WTC11 (cell line): ENCODE results near the gene S100A5. TPM values are rescaled to one million over a fixed set of nuclear protein-coding genes. Genes with fewer than 3 reads are reported as not detected.

Experiments used
- ATF1 ChIP-seq: sonication (generic); formaldehyde crosslinking; IDR thresholded peaks from 2 replicates; pipeline ENCODE4 v1.8.1; 2023; ENCODE audit warnings: mild to moderate bottlenecking, moderate library complexity, missing genetic modification reagents
- ATF2 ChIP-seq: sonication (generic); formaldehyde crosslinking; IDR thresholded peaks from 2 replicates; pipeline ENCODE4 v1.8.1; 2022; ENCODE audit warnings: low read depth, missing genetic modification reagents, borderline replicate concordance
- CREB1 ChIP-seq: sonication (generic); formaldehyde crosslinking; IDR thresholded peaks from 2 replicates; pipeline ENCODE4 v1.8.0; 2023; ENCODE audit warnings: mild to moderate bottlenecking, missing genetic modification reagents
- CREM ChIP-seq: sonication (generic); formaldehyde crosslinking; IDR thresholded peaks from 2 replicates; pipeline ENCODE4 v1.8.1; 2022; ENCODE audit warnings: mild to moderate bottlenecking, missing genetic modification reagents, moderate library complexity
- EMX1 ChIP-seq: fragments of 250-450 bp; sonication (Bioruptor Pico); IDR thresholded peaks from 2 replicates; pipeline ENCODE4 v1.8.0; 2021; ENCODE audit warnings: mild to moderate bottlenecking
- ERG ChIP-seq: fragments of 250-450 bp; sonication (Bioruptor Pico); IDR thresholded peaks from 2 replicates; pipeline ENCODE4 v1.8.0; 2021; ENCODE audit warnings: mild to moderate bottlenecking
- FOXJ3 ChIP-seq: sonication (generic); formaldehyde crosslinking; IDR thresholded peaks from 2 replicates; pipeline ENCODE4 v1.9.0; 2021; ENCODE audit warnings: missing genetic modification reagents, mild to moderate bottlenecking, borderline replicate concordance
- FOXP1 ChIP-seq: sonication (generic); formaldehyde crosslinking; IDR thresholded peaks from 2 replicates; pipeline ENCODE4 v1.8.0; 2022; ENCODE audit warnings: missing genetic modification reagents, mild to moderate bottlenecking, moderate library complexity, borderline replicate concordance
- FOXP4 ChIP-seq: sonication (generic); formaldehyde crosslinking; IDR thresholded peaks from 2 replicates; pipeline ENCODE4 v1.8.0; 2022; ENCODE audit warnings: mild to moderate bottlenecking, missing genetic modification reagents
- GABPB1 ChIP-seq: sonication (generic); formaldehyde crosslinking; IDR thresholded peaks from 2 replicates; pipeline ENCODE4 v1.8.1; 2023; ENCODE audit warnings: mild to moderate bottlenecking, missing genetic modification reagents
- GRHL2 ChIP-seq: fragments of 250-450 bp; sonication (Bioruptor Pico); IDR thresholded peaks from 2 replicates; pipeline ENCODE4 v1.8.0; 2022; ENCODE audit warnings: mild to moderate bottlenecking, moderate library complexity; ENCODE audit not compliant: insufficient replicate concordance, severe bottlenecking
- IRF2 ChIP-seq: sonication (generic); formaldehyde crosslinking; IDR thresholded peaks from 2 replicates; pipeline ENCODE4 v1.8.0; 2022; ENCODE audit warnings: low read depth, missing genetic modification reagents, borderline replicate concordance
- JUN ChIP-seq: sonication (generic); formaldehyde crosslinking; IDR thresholded peaks from 2 replicates; pipeline ENCODE4 v1.8.0; 2023; ENCODE audit warnings: mild to moderate bottlenecking, missing genetic modification reagents
- MAX ChIP-seq: sonication (generic); formaldehyde crosslinking; IDR thresholded peaks from 2 replicates; pipeline ENCODE4 v1.8.0; 2022; ENCODE audit warnings: mild to moderate bottlenecking, missing genetic modification reagents
- MXD4 ChIP-seq: fragments of 250-450 bp; sonication (Bioruptor Pico); IDR thresholded peaks from 2 replicates; pipeline ENCODE4 v1.8.0; 2021; ENCODE audit warnings: mild to moderate bottlenecking, moderate library complexity, borderline replicate concordance
- PREB ChIP-seq: sonication (generic); formaldehyde crosslinking; IDR thresholded peaks from 2 replicates; pipeline ENCODE4 v1.8.1; 2022; ENCODE audit warnings: mild to moderate bottlenecking, missing genetic modification reagents, moderate library complexity, borderline replicate concordance
- RORB ChIP-seq: fragments of 250-450 bp; sonication (Bioruptor Pico); IDR thresholded peaks from 2 replicates; pipeline ENCODE4 v1.9.0; 2021; ENCODE audit warnings: mild to moderate bottlenecking
- TCF7 ChIP-seq: sonication (generic); formaldehyde crosslinking; IDR thresholded peaks from 2 replicates; pipeline ENCODE4 v1.8.0; 2022; ENCODE audit warnings: mild to moderate bottlenecking, low read depth, missing genetic modification reagents, moderate library complexity
- TEAD1 ChIP-seq: sonication (generic); formaldehyde crosslinking; IDR thresholded peaks from 2 replicates; pipeline ENCODE4 v1.8.0; 2022; ENCODE audit warnings: mild to moderate bottlenecking, missing genetic modification reagents
- TP53 ChIP-seq: sonication (generic); formaldehyde crosslinking; IDR thresholded peaks from 2 replicates; pipeline ENCODE4 v1.8.1; 2023; ENCODE audit warnings: mild to moderate bottlenecking, missing genetic modification reagents
- USF1 ChIP-seq: sonication (generic); formaldehyde crosslinking; IDR thresholded peaks from 2 replicates; pipeline ENCODE4 v1.8.0; 2022; ENCODE audit warnings: mild to moderate bottlenecking, missing genetic modification reagents
- ZNF121 ChIP-seq: sonication (generic); formaldehyde crosslinking; IDR thresholded peaks from 2 replicates; pipeline ENCODE4 v1.8.0; 2023; ENCODE audit warnings: missing genetic modification reagents
- ZNF138 ChIP-seq: sonication (generic); formaldehyde crosslinking; conservative IDR thresholded peaks from 2 replicates; pipeline ENCODE4 v1.8.1; 2022; ENCODE audit warnings: mild to moderate bottlenecking, moderate library complexity, missing genetic modification reagents
- ZNF263 ChIP-seq: sonication (generic); formaldehyde crosslinking; IDR thresholded peaks from 2 replicates; pipeline ENCODE4 v1.8.1; 2022; ENCODE audit warnings: low read depth, mild to moderate bottlenecking, moderate library complexity, missing genetic modification reagents
- ZNF317 ChIP-seq: sonication (generic); formaldehyde crosslinking; IDR thresholded peaks from 2 replicates; pipeline ENCODE4 v1.8.1; 2023; ENCODE audit warnings: low read depth, mild to moderate bottlenecking, moderate library complexity, missing genetic modification reagents, borderline replicate concordance
- ZNF532 ChIP-seq: fragments of 250-450 bp; sonication (Bioruptor Pico); IDR thresholded peaks from 2 replicates; pipeline ENCODE4 v1.9.0; 2021; ENCODE audit warnings: mild to moderate bottlenecking, borderline replicate concordance
- total RNA-seq: library from RNA; stranded (reverse); gene quantifications from 3 replicates; pipeline ENCODE4 v1.2.3, GENCODE V29; 2021

Gene S100A5
- total RNA-seq, 1 experiment from 2014 or later, result not detected

- TF ChIP-seq USF1 (CRISPR knock-in tag), result no peak
- TF ChIP-seq ZNF317 (CRISPR knock-in tag), result no peak
- TF ChIP-seq ATF2 (CRISPR knock-in tag), result no peak
- no peak for TF ChIP-seq ZNF532
- no peak for TF ChIP-seq CREM (CRISPR knock-in tag)
- no peak for TF ChIP-seq TP53 (CRISPR knock-in tag)
- no peak for TF ChIP-seq EMX1 (CRISPR knock-in tag)
- TF ChIP-seq GRHL2, result no peak
- TF ChIP-seq FOXJ3 (CRISPR knock-in tag), result no peak
- no peak for TF ChIP-seq ERG (CRISPR knock-in tag)
- peak; percentile 15; the same call in 1 of the 2 replicates for TF ChIP-seq TEAD1
- no peak for TF ChIP-seq TCF7 (CRISPR knock-in tag)
- TF ChIP-seq CREB1 (CRISPR knock-in tag), result no peak
- TF ChIP-seq MXD4 (CRISPR knock-in tag), result no peak
- TF ChIP-seq JUN (CRISPR knock-in tag), result no peak
- TF ChIP-seq GABPB1, result no peak
- TF ChIP-seq PREB (CRISPR knock-in tag), result no peak
- peak; percentile 39 for TF ChIP-seq MAX (CRISPR knock-in tag)
- TF ChIP-seq ZNF121 (CRISPR knock-in tag), result no peak
- no peak for TF ChIP-seq ATF1
- no peak for TF ChIP-seq ZNF138 (CRISPR knock-in tag)
- TF ChIP-seq RORB (CRISPR knock-in tag), result no peak
- TF ChIP-seq IRF2 (CRISPR knock-in tag), result no peak
- no peak for TF ChIP-seq FOXP4 (CRISPR knock-in tag)
- TF ChIP-seq FOXP1, result 0 out of 2 replicates have a peak, but pooled peaks have one; percentile 43
- TF ChIP-seq ZNF263, result no peak
Measured at GRCh38 chr1:153532769-153533599, 7.8 kb downstream of the S100A5 start (continued).
